Mesendoderm (in vitro differentiated cells): ENCODE results near the gene CPEB3.

Source experiments
- DNase-seq: peaks from one replicate; pipeline ENCODE4 v3.0.0; 2013
- H2AK5ac ChIP-seq: 2 replicates; pipeline ENCODE4 v1.6.1; 2013; ENCODE audit warnings: low read length, inconsistent platforms
- H2BK120ac ChIP-seq: 2 replicates; pipeline ENCODE4 v1.6.1; 2013; ENCODE audit warnings: low read depth, mild to moderate bottlenecking, low read length, moderate library complexity, mixed read lengths
- H2BK15ac ChIP-seq: replicated peaks from 2 replicates; pipeline ENCODE4 v1.6.1; 2013; ENCODE audit warnings: low read depth, mild to moderate bottlenecking, moderate library complexity
- H2BK5ac ChIP-seq: 2 replicates; pipeline ENCODE4 v1.6.1; 2013; ENCODE audit warnings: low read length, inconsistent platforms
- H3K18ac ChIP-seq: 2 replicates; pipeline ENCODE4 v1.6.1; 2013; ENCODE audit warnings: mild to moderate bottlenecking, low read length, mixed read lengths
- H3K23ac ChIP-seq: one replicate; pipeline ENCODE4 v1.6.1; 2013; ENCODE audit warnings: low read length
- H3K27ac ChIP-seq: 2 replicates; pipeline ENCODE4 v1.5.1; 2013; ENCODE audit warnings: low read depth, mild to moderate bottlenecking, inconsistent platforms, low read length, moderate library complexity
- H3K27me3 ChIP-seq: 2 replicates; pipeline ENCODE4 v1.6.1; 2013; ENCODE audit warnings: low read length, control low read depth, mild to moderate bottlenecking, inconsistent platforms; ENCODE audit not compliant: insufficient read depth, poor library complexity
- H3K36me3 ChIP-seq: 2 replicates; pipeline ENCODE4 v1.6.1; 2013; ENCODE audit warnings: low read length, inconsistent platforms; ENCODE audit not compliant: control insufficient read depth, insufficient read depth
- H3K4ac ChIP-seq: one replicate; pipeline ENCODE4 v1.6.1; 2013; ENCODE audit warnings: low read depth, mild to moderate bottlenecking, low read length, moderate library complexity
- H3K4me1 ChIP-seq: 2 replicates; pipeline ENCODE4 v1.6.1; 2013; ENCODE audit warnings: low read depth, low read length, inconsistent platforms; ENCODE audit not compliant: control insufficient read depth
- H3K4me2 ChIP-seq: 2 replicates; pipeline ENCODE4 v1.6.1; 2013; ENCODE audit warnings: low read length
- H3K4me3 ChIP-seq: 2 replicates; pipeline ENCODE4 v1.5.1; 2013; ENCODE audit warnings: mild to moderate bottlenecking, low read length
- H3K56ac ChIP-seq: one replicate; pipeline ENCODE4 v1.6.1; 2013; ENCODE audit warnings: low read length
- H3K79me1 ChIP-seq: 2 replicates; pipeline ENCODE4 v1.6.1; 2013; ENCODE audit warnings: low read length, inconsistent platforms
- H3K79me2 ChIP-seq: 2 replicates; pipeline ENCODE4 v1.6.1; 2013; ENCODE audit warnings: mild to moderate bottlenecking, low read length; ENCODE audit not compliant: control insufficient read depth, insufficient read depth
- H3K9ac ChIP-seq: 2 replicates; pipeline ENCODE4 v1.6.1; 2013; ENCODE audit warnings: low read length, inconsistent platforms
- H4K5ac ChIP-seq: one replicate; pipeline ENCODE4 v1.6.1; 2013; ENCODE audit warnings: low read length
- H4K8ac ChIP-seq: one replicate; pipeline ENCODE4 v1.6.1; 2013; ENCODE audit warnings: low read depth, mild to moderate bottlenecking, control low read depth, low read length, moderate library complexity
- WGBS: extraction: QIAGEN DNeasy Blood & Tissue Kit; methylation state at CpG from one replicate; pipeline ENCODE4 v1.1.7; 2013; ENCODE audit warnings: low lambda C conversion rate, missing lambda C conversion rate; ENCODE audit not compliant: insufficient coverage; ENCODE audit errors: extremely low coverage; 5-methylcytosine and 5-hydroxymethylcytosine counted together

The CPEB3 gene

DNA sequence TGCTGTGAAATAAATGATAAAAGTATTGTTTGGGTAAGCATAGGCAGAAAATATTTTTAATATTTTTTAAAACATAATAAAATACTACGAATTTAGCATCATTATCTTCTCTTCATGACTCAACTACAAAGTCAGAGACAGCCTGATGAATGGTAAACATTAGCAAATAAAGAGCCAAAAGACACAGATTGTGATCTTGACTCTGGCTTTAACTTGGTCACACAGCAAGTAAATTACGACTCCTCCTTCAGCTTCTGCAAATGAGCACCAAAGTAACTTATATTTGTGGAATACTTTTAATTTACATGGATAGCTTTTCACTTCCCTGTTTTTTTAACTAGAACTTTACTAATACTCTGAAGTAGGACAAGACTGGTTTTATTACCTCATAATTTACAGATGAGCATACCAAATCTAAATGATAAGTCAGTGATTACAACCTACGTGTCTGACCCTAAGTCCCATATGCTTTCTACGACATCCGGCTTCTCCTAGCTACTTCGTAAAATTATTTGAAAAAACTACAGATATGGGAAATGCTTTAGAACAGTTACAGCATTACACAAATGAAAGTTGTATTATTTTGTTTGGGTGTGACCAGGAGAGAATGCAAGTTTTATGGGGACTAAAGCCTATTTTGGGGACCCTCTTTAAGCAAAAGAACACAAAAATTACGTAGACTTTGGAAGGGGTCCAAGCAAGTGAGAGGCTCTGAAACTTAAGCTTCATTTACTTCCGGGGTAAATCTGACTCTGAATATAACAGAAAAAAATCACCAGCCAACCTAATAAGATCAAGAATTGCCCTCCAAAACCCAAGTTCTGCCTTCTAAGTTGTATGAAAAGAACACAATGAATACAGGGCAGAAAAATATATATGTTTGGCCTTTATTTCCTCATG lies 133.8 kb downstream of the CPEB3 start:
- Histone ChIP-seq H3K27ac (no peak overlapping the region), H4K8ac (no peak overlapping the region), H3K36me3 (no peaks in the 10 kb centered on the region), H3K23ac (no peak overlapping the region), H2BK15ac (no peak overlapping the region), H2BK5ac (no peak overlapping the region), H4K5ac (no peak overlapping the region), H3K9ac (no peak overlapping the region), H3K18ac (no peak overlapping the region), H3K4me2 (no peak overlapping the region), H3K4me1 (no peaks in the 10 kb centered on the region), H3K27me3 (no peaks in the 10 kb centered on the region), H3K79me2 (no peaks in the 10 kb centered on the region), H3K4ac (no peak overlapping the region), H2BK120ac (no peak overlapping the region), H2AK5ac (no peak overlapping the region), H3K79me1 (no peaks in the 10 kb centered on the region), H3K4me3 (no peak overlapping the region), H3K56ac (no peak overlapping the region)
- no peak for DNase-seq
- WGBS, result no CpG with 5 or more reads among the region's 8 CpGs

GRCh38 chr10:92150823-92151222 lies 140.1 kb downstream of the CPEB3 start:
- no peak overlapping the region for H2BK15ac ChIP-seq
- no peaks in the 10 kb centered on the region for H3K36me3 ChIP-seq
- no peaks in the 10 kb centered on the region for H3K79me2 ChIP-seq
- H3K4ac ChIP-seq, result no peak overlapping the region
- no peak overlapping the region for H3K23ac ChIP-seq
- H2BK120ac ChIP-seq, result no peak overlapping the region
- H2AK5ac ChIP-seq, result no peak overlapping the region
- H4K5ac ChIP-seq, result no peak overlapping the region
- DNase-seq, result no peak
- no peak overlapping the region for H3K4me2 ChIP-seq
- no peak overlapping the region for H3K9ac ChIP-seq
- H3K4me3 ChIP-seq, result no peak overlapping the region
- H2BK5ac ChIP-seq, result no peak overlapping the region
- H3K27ac ChIP-seq, result no peak overlapping the region
- H3K27me3 ChIP-seq, result no peaks in the 10 kb centered on the region
- no peak overlapping the region for H4K8ac ChIP-seq
- H3K18ac ChIP-seq, result no peak overlapping the region
- no peak overlapping the region for H3K56ac ChIP-seq
- H3K4me1 ChIP-seq, result no peaks in the 10 kb centered on the region
- no peaks in the 10 kb centered on the region for H3K79me1 ChIP-seq

DNA sequence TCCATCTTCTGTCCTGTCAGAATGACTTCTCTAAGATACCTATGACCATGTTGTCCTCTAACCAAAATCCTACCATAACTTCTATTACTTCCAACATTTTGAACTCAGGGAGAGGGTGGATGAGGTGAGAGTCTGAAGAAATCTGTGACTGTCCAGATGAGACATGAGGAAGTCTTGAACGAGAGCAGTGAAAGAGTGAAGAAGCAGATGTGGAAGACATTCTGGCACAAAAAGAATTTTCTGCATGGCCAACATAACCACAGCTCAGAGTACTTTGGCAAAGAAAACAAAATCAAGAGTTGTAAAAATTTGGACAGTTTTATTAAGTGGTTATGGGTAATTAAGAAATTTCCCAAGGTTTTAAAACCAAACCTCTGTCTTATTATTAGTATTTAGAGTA lies 141.6 kb downstream of the CPEB3 start:
- Histone ChIP-seq H3K79me2 (no peaks in the 10 kb centered on the region), H3K23ac (no peak overlapping the region), H4K8ac (no peak overlapping the region), H3K36me3 (no peaks in the 10 kb centered on the region), H3K27ac (no peak overlapping the region), H2BK120ac (no peak overlapping the region), H2BK15ac (no peak overlapping the region), H3K27me3 (no peaks in the 10 kb centered on the region), H2AK5ac (no peak overlapping the region), H3K18ac (no peak overlapping the region), H3K56ac (no peak overlapping the region), H3K4me3 (no peak overlapping the region), H3K4ac (no peak overlapping the region), H3K79me1 (no peaks in the 10 kb centered on the region), H2BK5ac (no peak overlapping the region), H4K5ac (no peak overlapping the region), H3K9ac (no peak overlapping the region), H3K4me2 (no peak overlapping the region), H3K4me1 (no peaks in the 10 kb centered on the region)
- DNase-seq, result no peak
- no CpG with 5 or more reads among the region's 1 CpG for WGBS

DNA sequence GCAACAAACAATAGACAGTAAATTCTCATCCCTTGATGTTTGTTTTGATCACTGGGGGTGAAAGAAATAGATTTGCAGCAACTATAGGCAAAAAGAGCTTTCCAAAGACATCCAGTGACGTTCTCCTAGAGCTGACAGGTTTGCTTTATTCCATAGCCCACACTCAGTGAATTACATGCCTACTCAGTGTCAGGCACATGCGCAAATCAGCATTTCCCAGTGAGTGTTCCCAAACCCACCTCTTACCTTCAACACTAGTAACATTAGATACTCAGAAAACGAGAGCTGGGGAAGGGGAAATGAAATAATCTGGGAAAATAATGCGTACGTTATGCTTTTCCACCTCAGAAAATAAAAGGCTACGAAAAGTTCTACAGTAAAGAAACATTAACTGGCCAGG lies 144.1 kb downstream of the CPEB3 start:
- Histone ChIP-seq H3K36me3 (no peaks in the 10 kb centered on the region), H3K4me3 (no peak overlapping the region), H3K79me1 (no peaks in the 10 kb centered on the region), H3K27ac (no peak overlapping the region), H3K56ac (no peak overlapping the region), H4K8ac (no peak overlapping the region), H3K9ac (no peak overlapping the region), H3K4me2 (no peak overlapping the region), H4K5ac (no peak overlapping the region), H3K18ac (no peak overlapping the region), H3K23ac (no peak overlapping the region), H3K4ac (no peak overlapping the region), H2BK15ac (no peak overlapping the region), H2BK120ac (no peak overlapping the region), H2AK5ac (no peak overlapping the region), H3K4me1 (no peaks in the 10 kb centered on the region), H2BK5ac (no peak overlapping the region), H3K27me3 (no peaks in the 10 kb centered on the region), H3K79me2 (no peaks in the 10 kb centered on the region)
- WGBS, result no CpG with 5 or more reads among the region's 6 CpGs
- no peak for DNase-seq

DNA sequence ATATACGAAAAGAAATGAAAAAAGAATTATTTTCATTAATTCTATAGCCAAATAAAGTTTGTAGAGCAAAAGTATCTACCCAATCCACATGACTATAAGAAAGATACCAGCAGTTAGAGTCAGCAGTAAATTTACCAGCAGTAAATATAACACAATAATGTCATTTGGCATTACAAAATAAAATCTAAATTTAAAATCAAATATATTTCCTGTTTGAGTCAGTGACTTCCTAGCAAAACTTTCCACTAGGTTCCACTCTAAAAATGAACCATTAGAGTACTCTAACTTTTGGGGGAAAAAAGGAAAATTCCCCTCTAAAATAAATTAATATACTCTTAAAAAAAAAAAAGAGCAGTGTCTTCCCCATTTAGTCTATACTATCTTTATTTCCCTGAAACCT lies 144.8 kb downstream of the CPEB3 start:
- H3K4me3 ChIP-seq, result no peak overlapping the region
- H3K4ac ChIP-seq, result no peak overlapping the region
- H4K5ac ChIP-seq, result no peak overlapping the region
- H3K56ac ChIP-seq, result no peak overlapping the region
- H3K23ac ChIP-seq, result no peak overlapping the region
- no peak overlapping the region for H3K27ac ChIP-seq
- H2AK5ac ChIP-seq, result no peak overlapping the region
- H3K4me2 ChIP-seq, result no peak overlapping the region
- no peak for DNase-seq
- H3K9ac ChIP-seq, result no peak overlapping the region
- no peak overlapping the region for H4K8ac ChIP-seq
- no peaks in the 10 kb centered on the region for H3K27me3 ChIP-seq
- H2BK120ac ChIP-seq, result no peak overlapping the region
- no peak overlapping the region for H2BK15ac ChIP-seq
- WGBS, result no CpG with 5 or more reads among the region's 1 CpG
- H3K18ac ChIP-seq, result no peak overlapping the region
- H3K4me1 ChIP-seq, result no peaks in the 10 kb centered on the region
- H3K79me2 ChIP-seq, result no peaks in the 10 kb centered on the region
- H3K79me1 ChIP-seq, result no peaks in the 10 kb centered on the region
- H3K36me3 ChIP-seq, result no peaks in the 10 kb centered on the region
- no peak overlapping the region for H2BK5ac ChIP-seq

- Histone ChIP-seq H3K27me3 (no peaks in the 10 kb centered on the region), H3K27ac (no peak overlapping the region), H3K9ac (no peak overlapping the region), H3K56ac (no peak overlapping the region), H3K79me1 (no peaks in the 10 kb centered on the region), H3K4me1 (no peaks in the 10 kb centered on the region), H2BK15ac (no peak overlapping the region), H4K5ac (no peak overlapping the region), H2BK5ac (no peak overlapping the region), H2BK120ac (no peak overlapping the region), H3K18ac (no peak overlapping the region), H3K23ac (no peak overlapping the region), H4K8ac (no peak overlapping the region), H2AK5ac (no peak overlapping the region), H3K36me3 (no peaks in the 10 kb centered on the region), H3K4ac (no peak overlapping the region), H3K4me2 (no peak overlapping the region), H3K79me2 (no peaks in the 10 kb centered on the region), H3K4me3 (no peak overlapping the region)
- no CpG with 5 or more reads among the region's 3 CpGs for WGBS
- DNase-seq, result no peak
Observed at GRCh38 chr10:92142949-92143348, 147.9 kb downstream of the CPEB3 start.
